ENCODE data around the gene GCN1. TPM values are rescaled to one million over a fixed set of nuclear protein-coding genes. Genes with fewer than 3 reads are reported as not detected.

GCN1 gene
- total and polyA plus RNA-seq, 2 of the 8 experiments (the other 6 are each of a cell fraction or from before 2014, with no cell fraction given): 61.4 to 133 TPM

GRCh38 chr12:120164293-120164692, 30.2 kb downstream of the GCN1 start (continued):
- TF ChIP-seq BCL11A (IDR thresholded peaks at IDR 0.05; ENCODE audit: low read depth in 2 of 2, low read length in 2 of 2): no peak
- TF ChIP-seq TAF7 (optimal IDR thresholded peaks at IDR 0.05; ENCODE audit: borderline replicate concordance, low read depth, low read length): no peak
- no peak for TF ChIP-seq CHD7 (IDR thresholded peaks at IDR 0.05; ENCODE audit: insufficient replicate concordance, low read length)

Measured in H1 (cell line).